ENCODE results near the gene CD6. TPM values are rescaled to one million over a fixed set of nuclear protein-coding genes. Genes with fewer than 3 reads are reported as not detected.

The CD6 gene
- total RNA-seq, 1 donor from 2014 or later, result not detected

DNA sequence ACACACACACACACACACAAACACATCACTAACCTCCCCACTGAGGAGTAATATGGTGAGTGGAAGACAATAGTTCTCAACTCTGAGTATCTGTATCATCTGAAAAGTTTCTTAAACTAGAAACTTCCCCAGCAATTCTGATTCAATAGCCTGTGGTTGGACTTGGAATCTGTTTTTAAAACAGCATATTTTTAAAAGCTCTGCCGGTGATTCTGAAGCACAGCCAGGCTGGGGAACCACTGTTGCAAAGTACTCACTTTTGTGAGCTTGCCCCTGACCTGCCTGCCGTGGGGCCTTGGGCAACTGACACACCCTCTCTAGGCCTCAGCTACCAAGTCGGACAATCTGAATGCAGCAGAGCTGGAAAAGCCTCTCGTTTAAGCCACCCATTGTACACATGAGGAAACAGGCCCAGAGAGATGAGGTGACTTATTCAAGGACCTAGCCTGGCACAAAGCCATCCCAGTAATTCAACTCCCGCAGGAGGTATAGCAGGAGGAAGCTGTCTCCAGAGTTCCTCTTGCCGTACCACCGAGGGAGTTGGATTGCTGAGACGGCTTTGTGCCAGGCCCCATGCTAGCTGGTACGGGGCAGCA, 28.4 kb upstream of the CD6 start:
- Histone ChIP-seq H3K4me1 (peaks cover 7% of the 10 kb centered on the region), H3K27me3 (no peaks in the 10 kb centered on the region), H3K4me3 (no peak overlapping the region), H3K79me2 (ENCODE audit: low read depth) (no peaks in the 10 kb centered on the region), H4K20me1 (ENCODE audit: low read depth) (no peaks in the 10 kb centered on the region), H3K9ac (no peak overlapping the region), H3K36me3 (no peaks in the 10 kb centered on the region), H3K27ac (no peak overlapping the region), H3F3A (ENCODE audit: low read depth) (no peaks in the 10 kb centered on the region), H3K4me2 (no peak overlapping the region), H2AFZ (replicated peaks) (no peak overlapping the region), H3K9me3 (ENCODE audit: low read depth) (no peaks in the 10 kb centered on the region)
- Mint-ChIP-seq H3K4me1 (peaks cover 22% of the 10 kb centered on the region), H3K27me3 (ENCODE audit: insufficient read depth, low read depth) (peaks cover 9% of the 10 kb centered on the region), H3K4me3 (no peak overlapping the region), H3K36me3 (no peaks in the 10 kb centered on the region), H3K27ac (peak overlapping the region; percentile 60), H3K9me3 (no peaks in the 10 kb centered on the region)
- TF ChIP-seq EZH2phosphoT487 (IDR thresholded peaks at IDR 0.05), result no peak
- TF ChIP-seq, protein P1, sequence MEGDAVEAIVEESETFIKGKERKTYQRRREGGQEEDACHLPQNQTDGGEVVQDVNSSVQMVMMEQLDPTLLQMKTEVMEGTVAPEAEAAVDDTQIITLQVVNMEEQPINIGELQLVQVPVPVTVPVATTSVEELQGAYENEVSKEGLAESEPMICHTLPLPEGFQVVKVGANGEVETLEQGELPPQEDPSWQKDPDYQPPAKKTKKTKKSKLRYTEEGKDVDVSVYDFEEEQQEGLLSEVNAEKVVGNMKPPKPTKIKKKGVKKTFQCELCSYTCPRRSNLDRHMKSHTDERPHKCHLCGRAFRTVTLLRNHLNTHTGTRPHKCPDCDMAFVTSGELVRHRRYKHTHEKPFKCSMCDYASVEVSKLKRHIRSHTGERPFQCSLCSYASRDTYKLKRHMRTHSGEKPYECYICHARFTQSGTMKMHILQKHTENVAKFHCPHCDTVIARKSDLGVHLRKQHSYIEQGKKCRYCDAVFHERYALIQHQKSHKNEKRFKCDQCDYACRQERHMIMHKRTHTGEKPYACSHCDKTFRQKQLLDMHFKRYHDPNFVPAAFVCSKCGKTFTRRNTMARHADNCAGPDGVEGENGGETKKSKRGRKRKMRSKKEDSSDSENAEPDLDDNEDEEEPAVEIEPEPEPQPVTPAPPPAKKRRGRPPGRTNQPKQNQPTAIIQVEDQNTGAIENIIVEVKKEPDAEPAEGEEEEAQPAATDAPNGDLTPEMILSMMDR (IDR thresholded peaks at IDR 0.05), result no peak
- no peak for TF ChIP-seq EZH2 (IDR thresholded peaks at IDR 0.05)
- DNase-seq (ENCODE audit: low spot score), result no peak

DNA sequence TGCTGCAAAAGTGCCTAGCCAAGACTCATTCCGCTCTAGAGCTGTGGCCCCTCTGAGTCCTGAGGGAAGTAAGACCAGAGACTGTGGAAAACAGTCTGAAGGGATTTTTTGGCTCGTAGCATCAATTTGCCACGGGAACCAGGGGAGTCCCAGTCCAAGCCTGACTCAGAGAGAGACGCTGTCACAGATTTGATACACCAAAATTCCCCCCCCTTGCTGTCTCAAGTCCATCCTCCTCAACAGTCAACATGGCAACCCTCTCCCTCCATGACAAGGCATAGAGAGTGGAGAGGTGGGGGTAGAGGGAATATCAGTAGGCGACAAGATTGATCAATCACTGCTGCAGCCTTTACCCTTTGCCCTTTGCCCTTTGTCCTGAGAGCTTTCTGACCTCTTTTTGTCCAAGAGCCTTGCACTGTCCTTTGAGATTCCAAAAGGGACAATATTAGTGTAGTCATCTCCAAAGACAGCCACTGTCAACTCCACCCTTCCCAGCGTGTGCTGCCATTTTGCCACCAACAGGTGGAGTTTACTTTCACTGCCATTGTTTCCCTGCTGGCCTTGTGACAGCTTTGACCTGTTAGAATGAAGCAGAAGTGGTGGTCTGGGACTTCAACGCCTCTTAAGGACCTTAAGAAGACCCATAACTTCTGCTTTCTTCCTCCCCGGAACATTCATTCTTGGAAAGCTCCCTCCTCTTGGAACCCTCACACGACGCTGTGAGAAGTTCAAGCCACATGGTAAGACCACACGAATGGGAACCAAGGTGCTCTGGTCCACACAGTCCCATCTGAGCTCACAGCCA, 26.8 kb upstream of the CD6 start:
- Histone ChIP-seq H3K4me1 (peaks cover 13% of the 10 kb centered on the region), H3K9ac (no peak overlapping the region), H3K27me3 (peaks cover 11% of the 10 kb centered on the region), H3K4me3 (no peak overlapping the region), H3K9me3 (ENCODE audit: low read depth) (no peaks in the 10 kb centered on the region), H3K4me2 (no peak overlapping the region), H4K20me1 (ENCODE audit: low read depth) (no peaks in the 10 kb centered on the region), H3K36me3 (no peaks in the 10 kb centered on the region), H3F3A (ENCODE audit: low read depth) (no peaks in the 10 kb centered on the region), H3K79me2 (ENCODE audit: low read depth) (no peaks in the 10 kb centered on the region), H3K27ac (no peak overlapping the region), H2AFZ (replicated peaks) (no peak overlapping the region)
- no peaks in the 10 kb centered on the region for H3K9me3 Mint-ChIP-seq
- H3K27ac Mint-ChIP-seq, result peak overlapping the region; percentile 82
- no peak for TF ChIP-seq EZH2phosphoT487 (IDR thresholded peaks at IDR 0.05)
- TF ChIP-seq, protein P1 (IDR thresholded peaks at IDR 0.05), result peak; percentile 34
- TF ChIP-seq EZH2 (IDR thresholded peaks at IDR 0.05), result no peak
- peaks cover 28% of the 10 kb centered on the region for H3K4me1 Mint-ChIP-seq
- no peaks in the 10 kb centered on the region for H3K36me3 Mint-ChIP-seq
- no peak for DNase-seq (ENCODE audit: low spot score)
- H3K27me3 Mint-ChIP-seq (ENCODE audit: insufficient read depth, low read depth), result peaks cover 10% of the 10 kb centered on the region
- H3K4me3 Mint-ChIP-seq, result no peak overlapping the region

DNA sequence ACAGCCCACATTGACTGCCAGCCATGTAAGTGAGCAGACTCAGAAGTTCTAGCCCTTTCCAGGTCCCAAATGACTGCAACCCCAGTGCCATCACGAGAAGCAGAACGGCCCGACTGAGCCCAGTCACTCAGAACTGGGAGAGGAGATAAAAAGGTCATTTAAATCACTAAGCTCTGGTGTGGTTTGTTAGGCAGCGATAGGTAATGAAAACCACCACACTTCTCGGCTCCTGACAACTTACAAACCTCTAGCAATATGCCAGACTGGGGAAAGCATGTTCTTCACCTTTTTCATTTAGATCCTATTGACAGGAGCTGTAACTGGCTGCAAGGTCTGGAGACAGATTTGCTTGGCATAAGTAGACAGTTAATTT, 26.2 kb upstream of the CD6 start:
- no peak for DNase-seq (ENCODE audit: low spot score)
- Histone ChIP-seq H3K79me2 (ENCODE audit: low read depth) (no peaks in the 10 kb centered on the region), H3K4me3 (no peak overlapping the region), H3F3A (ENCODE audit: low read depth) (peaks cover 5% of the 10 kb centered on the region), H3K36me3 (no peaks in the 10 kb centered on the region), H3K9ac (no peak overlapping the region), H3K27me3 (peaks cover 17% of the 10 kb centered on the region), H3K4me1 (peaks cover 13% of the 10 kb centered on the region), H3K27ac (no peak overlapping the region), H3K4me2 (no peak overlapping the region), H2AFZ (replicated peaks) (no peak overlapping the region), H3K9me3 (ENCODE audit: low read depth) (no peaks in the 10 kb centered on the region), H4K20me1 (ENCODE audit: low read depth) (no peaks in the 10 kb centered on the region)
- TF ChIP-seq, protein P1 (IDR thresholded peaks at IDR 0.05), result no peak
- no peak for TF ChIP-seq EZH2 (IDR thresholded peaks at IDR 0.05)
- TF ChIP-seq EZH2phosphoT487 (IDR thresholded peaks at IDR 0.05), result no peak
- H3K9me3 Mint-ChIP-seq, result no peaks in the 10 kb centered on the region
- no peak overlapping the region for H3K4me3 Mint-ChIP-seq
- H3K4me1 Mint-ChIP-seq, result peaks cover 28% of the 10 kb centered on the region
- no peaks in the 10 kb centered on the region for H3K36me3 Mint-ChIP-seq
- peaks cover 13% of the 10 kb centered on the region for H3K27me3 Mint-ChIP-seq (ENCODE audit: insufficient read depth, low read depth)
- H3K27ac Mint-ChIP-seq, result no peak overlapping the region
